Gastroesophageal sphincter (tissue), 3 donors: ENCODE data around the gene PNPO.

Source experiments
- EP300 ChIP-seq: sonication (generic); formaldehyde crosslinking; IDR thresholded peaks from one replicate; pipeline ENCODE4 v1.6.1; 2017; ENCODE audit warnings: antibody characterized with exemption, mild to moderate bottlenecking
- POLR2A ChIP-seq, 2 donors: fragments of 450-650 bp; IDR thresholded peaks; one replicate each; pipeline ENCODE4 v1.6.1; 2017; ENCODE audit warnings: antibody characterized with exemption in 2 of 2, mild to moderate bottlenecking in 2 of 2, moderate library complexity in 1 of 2
- POLR2AphosphoS5 ChIP-seq: sonication (generic); formaldehyde crosslinking; IDR thresholded peaks from one replicate; pipeline ENCODE4 v1.6.1; 2017; ENCODE audit warnings: antibody characterized with exemption
- TF ChIP-seq, protein P1 (sequence below), 4 experiments: fragments of 200-600 bp in 2 of 4; fragments of 450-650 bp in 2 of 4; sonication (generic) in 1 of 4; IDR thresholded peaks; one replicate each; pipeline ENCODE4 v1.5.1; 2017 to 2019; ENCODE audit warnings: antibody characterized with exemption in 4 of 4, mild to moderate bottlenecking in 2 of 4, moderate library complexity in 2 of 4

DNA sequence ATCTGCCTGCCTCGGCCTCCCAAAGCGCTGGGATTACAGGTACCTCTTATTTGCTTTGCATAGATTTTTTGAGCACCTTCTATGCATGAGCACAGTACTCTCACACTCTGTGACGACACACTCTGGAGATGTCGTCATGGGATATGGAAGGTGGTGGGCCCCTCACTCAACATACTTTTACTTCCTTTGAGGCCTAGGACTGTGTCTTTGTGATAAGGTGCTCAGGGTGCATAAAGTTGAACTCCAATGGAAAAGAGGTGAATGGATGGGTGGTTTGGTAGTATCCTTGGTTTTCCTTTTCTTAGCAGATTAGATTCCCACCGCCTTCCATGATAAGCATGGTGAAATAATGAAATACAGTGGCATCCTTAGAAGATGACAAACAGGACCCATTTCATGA, 23.5 kb downstream of the PNPO start:
- TF ChIP-seq, protein P1, sequence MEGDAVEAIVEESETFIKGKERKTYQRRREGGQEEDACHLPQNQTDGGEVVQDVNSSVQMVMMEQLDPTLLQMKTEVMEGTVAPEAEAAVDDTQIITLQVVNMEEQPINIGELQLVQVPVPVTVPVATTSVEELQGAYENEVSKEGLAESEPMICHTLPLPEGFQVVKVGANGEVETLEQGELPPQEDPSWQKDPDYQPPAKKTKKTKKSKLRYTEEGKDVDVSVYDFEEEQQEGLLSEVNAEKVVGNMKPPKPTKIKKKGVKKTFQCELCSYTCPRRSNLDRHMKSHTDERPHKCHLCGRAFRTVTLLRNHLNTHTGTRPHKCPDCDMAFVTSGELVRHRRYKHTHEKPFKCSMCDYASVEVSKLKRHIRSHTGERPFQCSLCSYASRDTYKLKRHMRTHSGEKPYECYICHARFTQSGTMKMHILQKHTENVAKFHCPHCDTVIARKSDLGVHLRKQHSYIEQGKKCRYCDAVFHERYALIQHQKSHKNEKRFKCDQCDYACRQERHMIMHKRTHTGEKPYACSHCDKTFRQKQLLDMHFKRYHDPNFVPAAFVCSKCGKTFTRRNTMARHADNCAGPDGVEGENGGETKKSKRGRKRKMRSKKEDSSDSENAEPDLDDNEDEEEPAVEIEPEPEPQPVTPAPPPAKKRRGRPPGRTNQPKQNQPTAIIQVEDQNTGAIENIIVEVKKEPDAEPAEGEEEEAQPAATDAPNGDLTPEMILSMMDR (IDR thresholded peaks at IDR 0.05), result no peak
- TF ChIP-seq POLR2A (IDR thresholded peaks at IDR 0.05) (no peak), POLR2AphosphoS5 (no peak), EP300 (no peak)
